ENCODE measurements around the gene DNAI1.

DNA sequence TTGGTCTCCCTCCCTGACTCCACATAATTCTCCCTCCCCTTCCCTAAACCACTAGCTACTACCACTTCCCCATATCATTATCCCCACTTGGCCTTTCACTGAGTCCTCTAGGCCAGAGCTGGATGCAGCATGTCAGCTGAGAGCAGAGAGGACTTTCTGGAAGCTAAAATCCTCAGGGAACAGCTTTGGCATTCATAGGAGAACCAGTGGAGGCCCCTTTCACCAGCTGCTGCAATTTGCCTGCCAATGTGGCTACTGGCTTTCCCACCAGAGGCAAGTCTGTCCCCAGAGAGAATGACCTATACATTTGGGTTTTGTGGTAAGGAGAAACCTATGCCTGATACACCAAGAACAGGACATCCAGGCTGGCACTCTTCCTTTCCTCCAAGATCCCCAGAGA is 14.6 kb upstream of the DNAI1 start:
- no peak for TF ChIP-seq POLR2A (IDR thresholded peaks at IDR 0.05)
- TF ChIP-seq, protein P1, sequence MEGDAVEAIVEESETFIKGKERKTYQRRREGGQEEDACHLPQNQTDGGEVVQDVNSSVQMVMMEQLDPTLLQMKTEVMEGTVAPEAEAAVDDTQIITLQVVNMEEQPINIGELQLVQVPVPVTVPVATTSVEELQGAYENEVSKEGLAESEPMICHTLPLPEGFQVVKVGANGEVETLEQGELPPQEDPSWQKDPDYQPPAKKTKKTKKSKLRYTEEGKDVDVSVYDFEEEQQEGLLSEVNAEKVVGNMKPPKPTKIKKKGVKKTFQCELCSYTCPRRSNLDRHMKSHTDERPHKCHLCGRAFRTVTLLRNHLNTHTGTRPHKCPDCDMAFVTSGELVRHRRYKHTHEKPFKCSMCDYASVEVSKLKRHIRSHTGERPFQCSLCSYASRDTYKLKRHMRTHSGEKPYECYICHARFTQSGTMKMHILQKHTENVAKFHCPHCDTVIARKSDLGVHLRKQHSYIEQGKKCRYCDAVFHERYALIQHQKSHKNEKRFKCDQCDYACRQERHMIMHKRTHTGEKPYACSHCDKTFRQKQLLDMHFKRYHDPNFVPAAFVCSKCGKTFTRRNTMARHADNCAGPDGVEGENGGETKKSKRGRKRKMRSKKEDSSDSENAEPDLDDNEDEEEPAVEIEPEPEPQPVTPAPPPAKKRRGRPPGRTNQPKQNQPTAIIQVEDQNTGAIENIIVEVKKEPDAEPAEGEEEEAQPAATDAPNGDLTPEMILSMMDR (IDR thresholded peaks at IDR 0.05) = no peak

Data from esophagus squamous epithelium (tissue), 4 donors.